Dermis blood vessel endothelial cell (primary cell): ENCODE results near the gene DNAH6. TPM values are rescaled to one million over a fixed set of nuclear protein-coding genes. Genes with fewer than 3 reads are reported as not detected.

Source experiments
- DNase-seq: peaks from one replicate; pipeline ENCODE4 v3.0.0; 2010
- total RNA-seq: library from RNA; depleted of rRNA; stranded (reverse); fragments of >200 nt; gene quantifications from 2 replicates; pipeline ENCODE4 v1.2.3, GENCODE V29; 2014

DNAH6 gene
- total RNA-seq, 1 donor from 2014 or later: under 0.01 TPM

- peak; percentile 61 for DNase-seq
Measured at GRCh38 chr2:84631047-84631446, 114.7 kb downstream of the DNAH6 start.

- no peak for DNase-seq
Measured at GRCh38 chr2:84631985-84632384, 115.7 kb downstream of the DNAH6 start.

DNA sequence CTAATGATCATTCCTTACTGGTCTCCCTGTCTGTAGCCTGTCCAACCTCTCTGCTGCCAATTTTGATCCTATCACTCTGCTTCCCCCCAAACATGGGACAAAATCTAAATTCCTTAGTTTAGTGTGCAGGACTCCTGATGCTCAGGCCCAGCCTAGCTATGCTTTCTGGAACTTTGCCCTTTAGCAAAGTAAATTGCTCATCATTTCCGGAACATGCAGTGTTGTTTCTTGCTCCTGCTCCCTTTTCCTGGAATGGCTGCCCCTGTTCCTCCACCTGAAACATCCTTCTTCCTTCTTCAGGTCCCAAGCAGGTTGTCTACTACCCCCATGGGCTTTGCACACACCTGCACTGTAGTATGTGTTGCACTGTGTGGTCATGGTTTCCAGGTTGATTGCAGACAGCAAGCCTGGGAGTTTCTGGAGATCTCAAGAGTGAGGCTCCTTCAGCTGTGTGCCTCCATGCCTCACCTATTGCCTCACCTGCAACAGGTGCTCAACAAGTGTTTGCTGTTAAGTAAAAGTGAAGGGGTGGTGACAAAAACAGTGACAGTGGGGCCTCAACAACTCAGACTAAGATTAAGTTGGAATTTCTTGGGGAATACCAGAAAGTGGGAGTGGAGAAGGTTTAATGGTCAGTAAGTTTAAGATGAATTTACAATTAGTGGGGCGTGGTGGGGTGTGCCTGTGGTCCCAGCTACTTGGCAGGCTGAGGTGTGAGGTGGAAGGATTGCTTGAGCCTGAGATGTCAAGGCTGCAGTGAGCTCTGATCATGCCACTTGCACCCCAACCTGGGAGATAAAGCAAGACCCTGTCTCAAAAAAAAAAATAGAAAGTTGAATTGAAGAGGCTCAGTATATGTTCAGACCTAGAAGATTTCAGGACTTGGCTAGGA lies 120.0 kb downstream of the DNAH6 start:
- no peak for DNase-seq

- DNase-seq: no peak
Measured at GRCh38 chr2:84639751-84640150, 123.5 kb downstream of the DNAH6 start.

DNA sequence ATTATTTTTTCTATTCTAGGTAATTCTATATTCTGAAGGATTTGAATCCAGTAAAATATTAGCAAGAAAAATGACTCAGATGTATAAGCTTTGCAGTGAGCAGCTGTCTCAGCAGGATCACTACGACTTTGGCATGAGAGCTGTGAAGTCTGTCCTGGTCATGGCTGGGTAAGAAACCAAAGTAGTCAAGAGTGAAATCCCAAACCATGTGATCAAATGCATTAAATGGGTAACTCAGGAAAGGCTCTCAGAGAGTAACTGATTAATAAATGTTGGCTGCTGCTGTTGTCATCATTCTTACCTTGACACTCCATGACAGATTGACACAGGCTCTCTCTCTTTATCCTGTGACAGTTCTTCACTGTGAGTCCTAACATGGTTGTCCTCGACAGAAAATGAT lies 124.1 kb downstream of the DNAH6 start:
- DNase-seq: no peak

GRCh38 chr2:84641021-84641420 lies 124.7 kb downstream of the DNAH6 start:
- no peak for DNase-seq

DNA sequence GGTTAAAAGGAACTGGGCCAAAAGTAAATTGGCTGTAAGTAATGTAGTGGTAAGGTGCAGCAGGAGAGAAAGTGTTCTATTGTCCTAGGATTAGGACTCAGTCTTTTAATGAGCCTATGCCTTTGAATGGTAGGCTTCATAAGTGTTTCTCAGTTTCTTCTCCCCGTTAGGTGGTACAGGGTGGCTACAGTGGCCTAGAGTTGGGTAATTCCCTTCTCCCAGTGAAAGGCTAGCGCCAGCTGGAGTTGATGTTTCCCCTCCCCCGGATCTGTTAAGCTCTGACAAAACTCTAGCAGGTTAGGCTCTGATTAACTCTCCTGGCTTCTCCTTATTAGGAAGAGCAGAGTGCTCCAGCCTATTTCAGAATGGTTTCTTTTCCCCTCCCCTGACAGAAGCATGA lies 127.7 kb downstream of the DNAH6 start:
- no peak for DNase-seq

- no peak for DNase-seq
Measured at GRCh38 chr2:84646514-84646913, 130.2 kb downstream of the DNAH6 start.

DNA sequence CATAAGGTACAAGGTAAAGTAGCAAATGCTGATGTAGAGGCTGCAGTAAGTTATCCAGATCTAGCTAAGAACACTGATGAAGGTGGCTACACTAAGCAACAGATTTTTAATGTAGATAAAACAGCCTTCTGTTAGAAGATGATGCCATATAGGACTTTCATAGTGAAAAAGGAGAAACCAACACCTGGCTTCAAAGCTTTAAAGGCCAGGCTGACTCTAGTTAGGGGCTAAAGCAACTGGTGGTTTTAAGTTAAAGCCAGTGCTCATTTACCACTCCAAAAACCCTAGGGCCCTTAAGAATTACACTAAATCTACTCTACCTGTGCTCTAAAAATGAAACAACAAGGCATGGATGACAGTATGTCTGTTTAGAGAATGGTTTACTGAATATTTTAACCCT lies 131.0 kb downstream of the DNAH6 start:
- DNase-seq: no peak

GRCh38 chr2:84649058-84649457 lies 132.8 kb downstream of the DNAH6 start:
- DNase-seq: no peak

DNA sequence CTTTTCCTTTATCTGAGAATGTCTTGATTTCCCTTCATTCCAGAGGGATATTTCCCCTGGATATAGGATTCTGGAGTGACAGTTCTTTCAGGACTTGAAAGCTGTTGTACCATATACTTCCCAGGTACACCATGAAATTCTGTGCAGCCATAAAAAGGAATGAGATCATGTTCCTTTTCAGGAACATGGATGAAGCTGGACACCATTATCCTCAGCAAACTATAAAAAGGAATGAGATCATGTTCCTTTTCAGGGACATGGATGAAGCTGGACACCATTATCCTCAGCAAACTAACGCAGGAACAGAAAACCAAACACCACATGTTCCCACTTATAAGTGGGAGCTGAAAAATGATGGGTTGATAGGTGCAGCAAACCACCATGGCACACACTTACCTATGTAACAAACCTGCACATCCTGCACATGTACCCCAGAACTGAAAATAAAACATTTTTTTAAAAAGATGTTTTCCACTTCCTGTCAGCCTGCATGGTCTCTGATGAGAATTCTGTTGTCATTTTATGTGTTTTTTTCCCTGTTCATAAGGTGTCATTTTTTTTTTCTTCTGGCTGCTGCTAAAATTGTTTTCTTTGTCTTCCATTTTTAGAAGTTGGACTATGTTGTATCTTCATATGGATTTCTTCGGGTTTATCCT lies 133.3 kb downstream of the DNAH6 start:
- DNase-seq: no peak

GRCh38 chr2:84652431-84652830 lies 136.1 kb downstream of the DNAH6 start:
- DNase-seq: no peak

DNA sequence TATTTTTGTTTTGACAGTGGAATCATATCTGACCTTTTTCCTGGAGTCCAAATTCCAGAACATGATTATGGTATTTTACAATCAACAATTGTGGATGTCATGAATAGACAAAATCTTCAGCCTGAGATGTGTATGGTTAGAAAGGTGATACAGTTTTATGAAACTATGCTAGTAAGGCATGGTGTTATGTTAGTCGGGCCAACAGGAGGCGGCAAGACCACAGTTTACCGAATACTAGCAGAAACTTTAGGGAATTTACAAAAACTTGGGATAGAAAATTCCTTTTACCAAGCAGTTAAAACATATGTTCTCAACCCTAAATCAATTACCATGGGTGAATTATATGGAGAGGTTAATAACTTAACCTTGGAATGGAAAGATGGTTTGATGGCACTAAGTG lies 137.0 kb downstream of the DNAH6 start:
- no peak for DNase-seq

- DNase-seq: no peak
Measured at GRCh38 chr2:84654414-84654813, 138.1 kb downstream of the DNAH6 start.

DNA sequence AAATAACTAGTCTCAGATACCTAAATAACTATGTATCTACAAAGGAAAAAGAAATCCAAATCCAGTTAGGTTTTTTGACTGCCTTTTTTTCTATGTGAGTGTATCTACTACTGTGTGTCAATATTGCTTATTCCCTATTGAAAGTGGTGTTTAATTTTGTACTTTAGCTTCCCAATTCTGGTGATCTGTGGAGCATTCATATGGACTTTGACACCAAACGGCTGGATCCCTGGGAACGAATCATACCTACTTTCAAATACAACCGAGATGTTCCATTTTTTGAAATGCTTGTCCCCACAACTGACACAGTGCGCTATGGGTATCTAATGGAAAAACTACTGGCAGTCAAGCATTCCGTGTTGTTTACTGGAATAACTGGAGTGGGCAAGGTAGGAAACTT lies 152.8 kb downstream of the DNAH6 start:
- no peak for DNase-seq

DNA sequence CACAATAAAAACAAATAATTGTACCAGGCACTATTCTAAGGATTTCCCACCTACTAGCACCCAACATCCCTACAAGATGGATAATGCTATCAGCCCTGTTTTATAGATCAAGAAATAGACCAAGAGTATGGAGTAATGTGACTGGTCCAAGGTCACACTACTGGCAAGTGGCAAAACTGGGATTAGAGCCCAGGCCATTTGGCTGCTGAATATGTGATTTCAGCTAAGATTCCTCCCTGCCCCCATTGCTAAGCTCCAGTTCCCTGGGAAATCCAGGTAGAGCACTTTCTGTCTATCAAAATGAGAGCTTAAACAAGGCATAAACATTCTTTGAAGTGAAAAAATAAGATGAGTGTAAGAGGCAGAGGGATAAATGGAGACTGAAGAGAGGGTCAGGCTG lies 157.8 kb downstream of the DNAH6 start:
- no peak for DNase-seq

DNA sequence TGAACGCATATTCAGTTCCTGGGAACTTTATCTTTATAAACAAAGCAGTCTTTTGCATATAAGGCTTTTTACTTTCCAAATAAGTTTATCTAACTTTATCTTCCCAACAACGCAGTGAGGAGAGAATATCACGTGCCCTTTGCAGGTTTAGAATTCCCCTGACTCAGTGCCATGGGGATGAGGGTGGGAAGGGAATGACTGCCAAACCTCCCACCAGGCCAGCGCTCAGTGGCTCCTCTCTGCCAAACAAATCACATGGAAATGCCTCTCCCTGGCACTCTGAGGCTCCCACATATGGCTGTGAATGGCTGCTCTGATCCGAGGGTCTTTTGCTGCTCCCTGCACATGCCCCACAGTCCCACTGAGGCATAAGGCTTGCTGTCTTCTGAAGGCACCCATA lies 158.3 kb downstream of the DNAH6 start:
- no peak for DNase-seq

GRCh38 chr2:84676295-84676694 lies 160.0 kb downstream of the DNAH6 start:
- no peak for DNase-seq

GRCh38 chr2:84678214-84678613 lies 161.9 kb downstream of the DNAH6 start:
- DNase-seq: no peak

DNA sequence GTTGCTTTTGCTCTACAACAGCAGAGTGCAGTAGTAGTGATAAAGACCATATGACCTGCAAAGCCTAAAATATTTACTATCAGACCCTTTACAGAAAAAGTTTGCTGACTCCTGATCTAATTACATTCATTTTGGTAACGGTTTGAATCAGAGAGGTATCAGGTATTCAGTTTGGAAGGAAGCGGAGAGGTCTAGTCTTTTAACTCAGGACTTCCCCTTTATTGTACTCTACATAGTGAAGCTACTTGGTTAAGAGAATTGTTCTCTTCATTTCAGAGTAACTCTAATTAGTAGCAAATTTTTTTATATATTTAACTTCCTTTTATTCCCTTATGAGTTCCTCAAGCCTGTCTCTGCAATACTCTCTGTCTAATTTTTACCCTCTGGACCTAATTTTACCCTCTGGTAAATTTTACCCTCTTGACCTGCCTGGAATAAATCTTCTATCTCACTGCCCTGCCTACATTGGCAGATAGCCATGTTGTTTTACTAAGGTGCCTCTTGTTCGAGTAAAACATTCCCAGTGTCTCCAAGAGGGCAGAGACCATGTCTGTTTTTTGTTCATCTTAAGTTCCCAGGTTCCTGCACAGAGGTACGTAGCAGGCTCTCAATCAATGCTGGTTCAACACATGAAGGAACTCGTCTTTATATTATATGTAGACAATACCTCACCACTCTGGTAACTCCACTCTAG lies 170.6 kb downstream of the DNAH6 start:
- no peak for DNase-seq

- no peak for DNase-seq
Measured at GRCh38 chr2:84687498-84688149, 171.3 kb downstream of the DNAH6 start.

GRCh38 chr2:84690225-84690624 lies 173.9 kb downstream of the DNAH6 start:
- no peak for DNase-seq

DNA sequence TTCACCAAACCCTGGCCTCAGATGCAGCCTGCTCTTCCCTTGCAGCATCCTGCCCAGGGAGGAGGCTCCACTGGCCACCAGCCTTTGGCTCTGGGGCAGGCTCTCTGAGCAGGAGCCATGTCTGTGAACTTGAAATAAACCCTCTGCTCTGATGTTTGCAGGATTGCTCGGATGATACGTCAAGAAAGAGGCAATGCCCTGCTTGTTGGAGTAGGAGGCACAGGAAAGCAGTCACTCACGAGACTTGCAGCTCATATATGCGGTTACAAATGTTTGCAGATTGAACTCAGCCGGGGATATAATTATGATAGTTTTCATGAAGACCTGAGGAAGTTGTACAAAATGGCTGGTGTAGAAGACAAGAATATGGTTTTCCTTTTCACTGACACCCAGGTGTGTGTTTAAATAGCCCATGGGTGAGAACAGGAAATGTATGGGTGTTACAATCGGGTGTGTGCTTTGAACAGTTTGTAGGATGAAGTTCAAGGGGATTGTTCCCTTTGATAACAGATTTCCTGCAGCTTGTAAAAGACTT lies 177.9 kb downstream of the DNAH6 start:
- DNase-seq: no peak
